Measurements from ENCODE around the gene BIN2.
"Not testable (repeated sequence)": the region's sequence is repeated elsewhere in the genome, so short reads cannot be mapped to it uniquely, and the experiment has no call there.

The BIN2 gene

GRCh38 chr12:51264297-51264696, 59.7 kb downstream of the BIN2 start:
- no peak overlapping the region for H3K4me3 ChIP-seq (ENCODE audit: low read depth in 1 of 2, low read length in 2 of 2)
- H3K9me3 ChIP-seq (ENCODE audit: control insufficient read depth in 1 of 2, low read length in 2 of 2), result no peaks in the 10 kb centered on the region
- peaks cover 0 to 6% of the 10 kb centered on the region in 2 donors for H3K4me1 ChIP-seq (ENCODE audit: control insufficient read depth in 1 of 2, insufficient read depth in 2 of 2, low read length in 2 of 2)
- no peaks in the 10 kb centered on the region for H3K27me3 ChIP-seq (ENCODE audit: control insufficient read depth in 1 of 2, insufficient read depth in 2 of 2, low read length in 2 of 2)
- no peak overlapping the region for H3K27ac ChIP-seq (ENCODE audit: low read depth, low read length)
- H3K9ac ChIP-seq (ENCODE audit: low read depth in 1 of 2, low read length in 2 of 2), result no peak overlapping the region
- H3K36me3 ChIP-seq (ENCODE audit: control insufficient read depth in 1 of 2, insufficient read depth in 2 of 2, low read length in 2 of 2), result peaks cover 0 to 2% of the 10 kb centered on the region in 2 donors

- no peaks in the 10 kb centered on the region for H3K27me3 ChIP-seq (ENCODE audit: control insufficient read depth in 1 of 2, insufficient read depth in 2 of 2, low read length in 2 of 2)
- H3K9ac ChIP-seq (ENCODE audit: low read depth in 1 of 2, low read length in 2 of 2), result no peak overlapping the region
- H3K4me3 ChIP-seq (ENCODE audit: low read depth in 1 of 2, low read length in 2 of 2), result no peak overlapping the region
- H3K27ac ChIP-seq (ENCODE audit: low read depth, low read length), result no peak overlapping the region
- H3K36me3 ChIP-seq (ENCODE audit: control insufficient read depth in 1 of 2, insufficient read depth in 2 of 2, low read length in 2 of 2), result peaks cover 0 to 2% of the 10 kb centered on the region in 2 donors
- no peaks in the 10 kb centered on the region for H3K4me1 ChIP-seq (ENCODE audit: control insufficient read depth in 1 of 2, insufficient read depth in 2 of 2, low read length in 2 of 2)
- no peaks in the 10 kb centered on the region for H3K9me3 ChIP-seq (ENCODE audit: control insufficient read depth in 1 of 2, low read length in 2 of 2)
Measured at GRCh38 chr12:51263341-51263740, 60.6 kb downstream of the BIN2 start.

- Histone ChIP-seq H3K27ac (ENCODE audit: low read depth, low read length) (no peak overlapping the region), H3K4me1 (ENCODE audit: control insufficient read depth in 1 of 2, insufficient read depth in 2 of 2, low read length in 2 of 2) (no peaks in the 10 kb centered on the region), H3K9me3 (ENCODE audit: control insufficient read depth in 1 of 2, low read length in 2 of 2) (no peaks in the 10 kb centered on the region), H3K27me3 (ENCODE audit: control insufficient read depth in 1 of 2, insufficient read depth in 2 of 2, low read length in 2 of 2) (no peaks in the 10 kb centered on the region), H3K9ac (ENCODE audit: low read depth in 1 of 2, low read length in 2 of 2) (no peak overlapping the region), H3K4me3 (ENCODE audit: low read depth in 1 of 2, low read length in 2 of 2) (no peak overlapping the region), H3K36me3 (ENCODE audit: control insufficient read depth in 1 of 2, insufficient read depth in 2 of 2, low read length in 2 of 2) (peaks cover 0 to 2% of the 10 kb centered on the region in 2 donors)
Measured at GRCh38 chr12:51262758-51263177, 61.2 kb downstream of the BIN2 start.

GRCh38 chr12:51259600-51259999, 64.4 kb downstream of the BIN2 start:
- not testable (repeated sequence) for H3K36me3 ChIP-seq (ENCODE audit: control insufficient read depth in 1 of 2, insufficient read depth in 2 of 2, low read length in 2 of 2); H3K27ac ChIP-seq (ENCODE audit: low read depth, low read length); H3K9ac ChIP-seq (ENCODE audit: low read depth in 1 of 2, low read length in 2 of 2); H3K9me3 ChIP-seq (ENCODE audit: control insufficient read depth in 1 of 2, low read length in 2 of 2); H3K4me1 ChIP-seq (ENCODE audit: control insufficient read depth in 1 of 2, insufficient read depth in 2 of 2, low read length in 2 of 2); H3K27me3 ChIP-seq (ENCODE audit: control insufficient read depth in 1 of 2, insufficient read depth in 2 of 2, low read length in 2 of 2); H3K4me3 ChIP-seq (ENCODE audit: low read depth in 1 of 2, low read length in 2 of 2)

GRCh38 chr12:51254536-51254935, 69.4 kb downstream of the BIN2 start:
- Histone ChIP-seq H3K36me3 (ENCODE audit: control insufficient read depth in 1 of 2, insufficient read depth in 2 of 2, low read length in 2 of 2) (peaks cover 0 to 12% of the 10 kb centered on the region in 2 donors), H3K27me3 (ENCODE audit: control insufficient read depth in 1 of 2, insufficient read depth in 2 of 2, low read length in 2 of 2) (no peaks in the 10 kb centered on the region), H3K9me3 (ENCODE audit: control insufficient read depth in 1 of 2, low read length in 2 of 2) (no peaks in the 10 kb centered on the region), H3K4me3 (ENCODE audit: low read depth in 1 of 2, low read length in 2 of 2) (no peak overlapping the region), H3K4me1 (ENCODE audit: control insufficient read depth in 1 of 2, insufficient read depth in 2 of 2, low read length in 2 of 2) (no peaks in the 10 kb centered on the region), H3K27ac (ENCODE audit: low read depth, low read length) (no peak overlapping the region), H3K9ac (ENCODE audit: low read depth in 1 of 2, low read length in 2 of 2) (no peak overlapping the region)

- Histone ChIP-seq H3K4me1 (ENCODE audit: control insufficient read depth in 1 of 2, insufficient read depth in 2 of 2, low read length in 2 of 2) (no peaks in the 10 kb centered on the region), H3K27me3 (ENCODE audit: control insufficient read depth in 1 of 2, insufficient read depth in 2 of 2, low read length in 2 of 2) (no peaks in the 10 kb centered on the region), H3K9me3 (ENCODE audit: control insufficient read depth in 1 of 2, low read length in 2 of 2) (no peaks in the 10 kb centered on the region), H3K4me3 (ENCODE audit: low read depth in 1 of 2, low read length in 2 of 2) (no peak overlapping the region), H3K9ac (ENCODE audit: low read depth in 1 of 2, low read length in 2 of 2) (no peak overlapping the region), H3K36me3 (ENCODE audit: control insufficient read depth in 1 of 2, insufficient read depth in 2 of 2, low read length in 2 of 2) (peaks cover 0 to 12% of the 10 kb centered on the region in 2 donors), H3K27ac (ENCODE audit: low read depth, low read length) (no peak overlapping the region)
Measured at GRCh38 chr12:51253276-51253675, 70.7 kb downstream of the BIN2 start.

GRCh38 chr12:51247523-51248206, 76.3 kb downstream of the BIN2 start:
- no peak overlapping the region for H3K9ac ChIP-seq (ENCODE audit: low read depth in 1 of 2, low read length in 2 of 2)
- H3K27ac ChIP-seq (ENCODE audit: low read depth, low read length), result no peak overlapping the region
- peaks cover 20 to 35% of the 10 kb centered on the region in 2 donors for H3K36me3 ChIP-seq (ENCODE audit: control insufficient read depth in 1 of 2, insufficient read depth in 2 of 2, low read length in 2 of 2)
- H3K27me3 ChIP-seq (ENCODE audit: control insufficient read depth in 1 of 2, insufficient read depth in 2 of 2, low read length in 2 of 2), result no peaks in the 10 kb centered on the region
- no peak overlapping the region for H3K4me3 ChIP-seq (ENCODE audit: low read depth in 1 of 2, low read length in 2 of 2)
- peaks cover 21 to 22% of the 10 kb centered on the region in 2 donors for H3K4me1 ChIP-seq (ENCODE audit: control insufficient read depth in 1 of 2, insufficient read depth in 2 of 2, low read length in 2 of 2)
- no peaks in the 10 kb centered on the region for H3K9me3 ChIP-seq (ENCODE audit: control insufficient read depth in 1 of 2, low read length in 2 of 2)

- no peak overlapping the region for H3K4me3 ChIP-seq (ENCODE audit: low read depth in 1 of 2, low read length in 2 of 2)
- peaks cover 26 to 46% of the 10 kb centered on the region in 2 donors for H3K36me3 ChIP-seq (ENCODE audit: control insufficient read depth in 1 of 2, insufficient read depth in 2 of 2, low read length in 2 of 2)
- no peaks in the 10 kb centered on the region for H3K9me3 ChIP-seq (ENCODE audit: control insufficient read depth in 1 of 2, low read length in 2 of 2)
- no peaks in the 10 kb centered on the region for H3K27me3 ChIP-seq (ENCODE audit: control insufficient read depth in 1 of 2, insufficient read depth in 2 of 2, low read length in 2 of 2)
- H3K4me1 ChIP-seq (ENCODE audit: control insufficient read depth in 1 of 2, insufficient read depth in 2 of 2, low read length in 2 of 2), result peaks cover 22% of the 10 kb centered on the region in 2 donors
- no peak overlapping the region for H3K27ac ChIP-seq (ENCODE audit: low read depth, low read length)
- H3K9ac ChIP-seq (ENCODE audit: low read depth in 1 of 2, low read length in 2 of 2), result no peak overlapping the region
Measured at GRCh38 chr12:51246254-51246853, 77.6 kb downstream of the BIN2 start.

GRCh38 chr12:51245476-51246253, 78.3 kb downstream of the BIN2 start:
- Histone ChIP-seq H3K4me1 (ENCODE audit: control insufficient read depth in 1 of 2, insufficient read depth in 2 of 2, low read length in 2 of 2) (peaks cover 26 to 27% of the 10 kb centered on the region in 2 donors), H3K36me3 (ENCODE audit: control insufficient read depth in 1 of 2, insufficient read depth in 2 of 2, low read length in 2 of 2) (peaks cover 32 to 51% of the 10 kb centered on the region in 2 donors), H3K9me3 (ENCODE audit: control insufficient read depth in 1 of 2, low read length in 2 of 2) (no peaks in the 10 kb centered on the region), H3K9ac (ENCODE audit: low read depth in 1 of 2, low read length in 2 of 2) (no peak overlapping the region), H3K4me3 (ENCODE audit: low read depth in 1 of 2, low read length in 2 of 2) (no peak overlapping the region), H3K27ac (ENCODE audit: low read depth, low read length) (no peak overlapping the region), H3K27me3 (ENCODE audit: control insufficient read depth in 1 of 2, insufficient read depth in 2 of 2, low read length in 2 of 2) (no peaks in the 10 kb centered on the region)

GRCh38 chr12:51244269-51244668, 79.7 kb downstream of the BIN2 start:
- Histone ChIP-seq H3K36me3 (ENCODE audit: control insufficient read depth in 1 of 2, insufficient read depth in 2 of 2, low read length in 2 of 2) (peaks cover 41 to 53% of the 10 kb centered on the region in 2 donors), H3K4me3 (ENCODE audit: low read depth in 1 of 2, low read length in 2 of 2) (no peak overlapping the region), H3K4me1 (ENCODE audit: control insufficient read depth in 1 of 2, insufficient read depth in 2 of 2, low read length in 2 of 2) (peaks cover 35 to 36% of the 10 kb centered on the region in 2 donors), H3K9me3 (ENCODE audit: control insufficient read depth in 1 of 2, low read length in 2 of 2) (no peaks in the 10 kb centered on the region), H3K27ac (ENCODE audit: low read depth, low read length) (no peak overlapping the region), H3K27me3 (ENCODE audit: control insufficient read depth in 1 of 2, insufficient read depth in 2 of 2, low read length in 2 of 2) (no peaks in the 10 kb centered on the region), H3K9ac (ENCODE audit: low read depth in 1 of 2, low read length in 2 of 2) (no peak overlapping the region)
